Measurements from ENCODE around the gene SERPINA4.

Gene SERPINA4

DNA sequence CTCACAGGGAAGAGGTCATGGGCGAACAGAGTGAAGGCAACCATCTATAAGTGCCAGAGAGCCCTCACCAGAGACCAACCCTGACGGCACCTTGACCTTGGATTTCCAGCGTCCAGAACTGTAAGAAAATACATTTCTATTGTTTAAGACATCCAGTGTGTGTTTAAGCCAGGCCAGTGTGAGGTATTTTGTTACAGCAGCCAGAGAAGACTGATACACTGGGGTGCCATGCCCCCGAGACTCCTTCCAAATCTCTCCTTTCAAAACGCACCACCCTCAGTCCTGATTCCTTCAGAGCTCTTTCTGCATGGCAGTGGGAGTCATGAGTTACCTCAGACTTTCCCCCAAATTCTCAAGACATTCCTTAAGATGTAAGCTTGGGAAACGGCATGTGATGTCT, 17.5 kb downstream of the SERPINA4 start (continued):
- TF ChIP-seq SNAI2 (CRISPR knock-in tag; IDR thresholded peaks at IDR 0.05) (no peak), RARB (CRISPR knock-in tag; IDR thresholded peaks at IDR 0.05) (no peak), GLIS3 (CRISPR knock-in tag; IDR thresholded peaks at IDR 0.05) (no peak)
- TF ChIP-seq, protein P1, sequence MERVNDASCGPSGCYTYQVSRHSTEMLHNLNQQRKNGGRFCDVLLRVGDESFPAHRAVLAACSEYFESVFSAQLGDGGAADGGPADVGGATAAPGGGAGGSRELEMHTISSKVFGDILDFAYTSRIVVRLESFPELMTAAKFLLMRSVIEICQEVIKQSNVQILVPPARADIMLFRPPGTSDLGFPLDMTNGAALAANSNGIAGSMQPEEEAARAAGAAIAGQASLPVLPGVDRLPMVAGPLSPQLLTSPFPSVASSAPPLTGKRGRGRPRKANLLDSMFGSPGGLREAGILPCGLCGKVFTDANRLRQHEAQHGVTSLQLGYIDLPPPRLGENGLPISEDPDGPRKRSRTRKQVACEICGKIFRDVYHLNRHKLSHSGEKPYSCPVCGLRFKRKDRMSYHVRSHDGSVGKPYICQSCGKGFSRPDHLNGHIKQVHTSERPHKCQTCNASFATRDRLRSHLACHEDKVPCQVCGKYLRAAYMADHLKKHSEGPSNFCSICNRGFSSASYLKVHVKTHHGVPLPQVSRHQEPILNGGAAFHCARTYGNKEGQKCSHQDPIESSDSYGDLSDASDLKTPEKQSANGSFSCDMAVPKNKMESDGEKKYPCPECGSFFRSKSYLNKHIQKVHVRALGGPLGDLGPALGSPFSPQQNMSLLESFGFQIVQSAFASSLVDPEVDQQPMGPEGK (CRISPR knock-in tag; IDR thresholded peaks at IDR 0.05; ENCODE audit: borderline replicate concordance), result no peak

DNA sequence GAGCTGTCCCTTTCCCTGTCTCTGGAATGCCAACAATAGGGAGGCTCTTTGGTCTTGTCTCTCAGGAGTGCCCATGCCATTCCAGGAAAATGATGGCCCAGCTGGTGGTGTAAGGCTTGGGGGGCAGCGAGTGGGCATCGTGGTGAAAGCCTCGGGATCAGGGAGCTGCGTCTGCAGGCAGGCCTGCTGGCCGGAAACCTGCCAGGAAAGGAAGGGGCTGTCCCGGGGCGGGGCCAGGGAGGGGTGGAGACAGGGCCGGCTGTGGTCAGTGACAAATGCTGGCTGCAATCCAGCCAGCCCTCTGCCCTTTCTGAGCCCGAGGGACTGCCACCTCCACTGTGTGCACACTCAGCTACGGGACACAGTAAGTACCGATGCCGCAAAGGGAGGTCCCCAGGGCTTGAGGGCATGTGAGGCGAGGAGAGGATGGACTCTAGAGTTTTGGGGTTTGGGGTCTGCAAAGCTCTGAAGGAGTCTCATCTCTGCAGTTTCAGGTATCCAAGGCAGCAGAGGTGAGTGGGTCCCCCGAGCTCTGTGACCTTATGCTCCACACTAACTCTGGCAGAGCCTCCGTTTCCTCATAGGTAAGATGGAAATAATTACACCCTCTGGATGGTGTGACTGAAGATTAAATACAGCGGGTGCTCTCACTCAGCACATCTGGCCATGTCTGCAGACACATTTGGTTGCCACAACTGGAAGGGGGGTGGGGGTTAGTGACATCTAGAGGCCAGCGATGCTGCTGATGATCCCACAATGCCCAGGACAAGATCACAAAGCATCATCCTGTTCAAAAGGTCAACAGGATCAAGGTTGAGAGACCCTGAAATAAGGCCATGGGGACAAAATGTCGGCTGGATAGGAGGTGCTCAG, 20.1 kb downstream of the SERPINA4 start, which contains the start of gene SERPINA5:
SERPINA5 (plus strand) TSS at position 300 of the 873 bp plus-strand sequence. CDS start 5,937 bp downstream, outside the sequence.
- peak; percentile 33; the same call in 1 of the 3 replicates for ATAC-seq
- TF ChIP-seq OSR1 (CRISPR knock-in tag; IDR thresholded peaks at IDR 0.05), result no peak
- TF ChIP-seq ZFP3 (CRISPR knock-in tag; IDR thresholded peaks at IDR 0.05), result no peak
- no peak for TF ChIP-seq ZNF565 (CRISPR knock-in tag; conservative IDR thresholded peaks at IDR 0.05; ENCODE audit: low read depth)
- TF ChIP-seq, protein P1 (CRISPR knock-in tag; IDR thresholded peaks at IDR 0.05; ENCODE audit: borderline replicate concordance), result no peak
- TF ChIP-seq ZNF70 (CRISPR knock-in tag; IDR thresholded peaks at IDR 0.05), result no peak
- TF ChIP-seq, protein P2, sequence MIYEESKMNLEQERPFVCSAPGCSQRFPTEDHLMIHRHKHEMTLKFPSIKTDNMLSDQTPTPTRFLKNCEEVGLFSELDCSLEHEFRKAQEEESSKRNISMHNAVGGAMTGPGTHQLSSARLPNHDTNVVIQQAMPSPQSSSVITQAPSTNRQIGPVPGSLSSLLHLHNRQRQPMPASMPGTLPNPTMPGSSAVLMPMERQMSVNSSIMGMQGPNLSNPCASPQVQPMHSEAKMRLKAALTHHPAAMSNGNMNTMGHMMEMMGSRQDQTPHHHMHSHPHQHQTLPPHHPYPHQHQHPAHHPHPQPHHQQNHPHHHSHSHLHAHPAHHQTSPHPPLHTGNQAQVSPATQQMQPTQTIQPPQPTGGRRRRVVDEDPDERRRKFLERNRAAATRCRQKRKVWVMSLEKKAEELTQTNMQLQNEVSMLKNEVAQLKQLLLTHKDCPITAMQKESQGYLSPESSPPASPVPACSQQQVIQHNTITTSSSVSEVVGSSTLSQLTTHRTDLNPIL (CRISPR knock-in tag; IDR thresholded peaks at IDR 0.05; ENCODE audit: low read depth), result no peak
- no peak for TF ChIP-seq PPARA (CRISPR knock-in tag; IDR thresholded peaks at IDR 0.05; ENCODE audit: borderline replicate concordance)
- no peak for TF ChIP-seq CSDC2 (CRISPR knock-in tag; IDR thresholded peaks at IDR 0.05)
- no peak for TF ChIP-seq ARNTL (CRISPR knock-in tag; IDR thresholded peaks at IDR 0.05; ENCODE audit: borderline replicate concordance, low read depth)
- TF ChIP-seq ESRRG (CRISPR knock-in tag; IDR thresholded peaks at IDR 0.05), result no peak
- TF ChIP-seq SNAI2 (CRISPR knock-in tag; IDR thresholded peaks at IDR 0.05), result no peak
- TF ChIP-seq, protein P3, sequence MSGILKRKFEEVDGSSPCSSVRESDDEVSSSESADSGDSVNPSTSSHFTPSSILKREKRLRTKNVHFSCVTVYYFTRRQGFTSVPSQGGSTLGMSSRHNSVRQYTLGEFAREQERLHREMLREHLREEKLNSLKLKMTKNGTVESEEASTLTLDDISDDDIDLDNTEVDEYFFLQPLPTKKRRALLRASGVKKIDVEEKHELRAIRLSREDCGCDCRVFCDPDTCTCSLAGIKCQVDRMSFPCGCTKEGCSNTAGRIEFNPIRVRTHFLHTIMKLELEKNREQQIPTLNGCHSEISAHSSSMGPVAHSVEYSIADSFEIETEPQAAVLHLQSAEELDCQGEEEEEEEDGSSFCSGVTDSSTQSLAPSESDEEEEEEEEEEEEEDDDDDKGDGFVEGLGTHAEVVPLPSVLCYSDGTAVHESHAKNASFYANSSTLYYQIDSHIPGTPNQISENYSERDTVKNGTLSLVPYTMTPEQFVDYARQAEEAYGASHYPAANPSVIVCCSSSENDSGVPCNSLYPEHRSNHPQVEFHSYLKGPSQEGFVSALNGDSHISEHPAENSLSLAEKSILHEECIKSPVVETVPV (CRISPR knock-in tag; IDR thresholded peaks at IDR 0.05), result no peak
- TF ChIP-seq RARB (CRISPR knock-in tag; IDR thresholded peaks at IDR 0.05), result no peak
- no peak for TF ChIP-seq TCF4 (CRISPR knock-in tag; IDR thresholded peaks at IDR 0.05; ENCODE audit: borderline replicate concordance)

DNA sequence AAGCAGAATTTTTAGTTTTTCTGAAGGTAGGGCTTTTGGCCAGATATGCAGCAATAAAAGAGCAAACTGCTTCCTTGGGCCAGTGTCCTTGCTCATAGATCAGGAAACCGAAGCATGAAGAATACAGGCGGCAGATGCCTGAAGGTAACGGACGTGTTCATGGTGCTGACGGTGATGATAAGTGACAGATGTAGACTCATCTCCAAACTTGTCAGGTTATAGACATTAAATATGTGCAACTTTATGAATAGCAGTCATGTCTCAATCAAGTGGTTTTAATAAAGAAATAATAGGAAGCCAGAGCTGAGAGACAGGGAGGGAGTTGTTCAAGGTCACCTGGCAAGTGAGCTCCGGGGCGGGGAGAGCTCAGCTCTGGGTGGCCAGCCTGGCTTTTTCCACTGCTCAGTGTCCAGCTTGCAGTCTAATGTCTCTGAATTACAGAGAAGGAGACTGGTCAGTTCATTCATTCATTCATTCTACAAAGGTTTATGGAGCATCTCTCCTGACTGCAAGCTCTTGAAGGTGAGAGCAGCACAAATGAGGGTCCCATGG, 21.0 kb downstream of the SERPINA4 start:
- ATAC-seq, result no peak
- TF ChIP-seq, protein P4, sequence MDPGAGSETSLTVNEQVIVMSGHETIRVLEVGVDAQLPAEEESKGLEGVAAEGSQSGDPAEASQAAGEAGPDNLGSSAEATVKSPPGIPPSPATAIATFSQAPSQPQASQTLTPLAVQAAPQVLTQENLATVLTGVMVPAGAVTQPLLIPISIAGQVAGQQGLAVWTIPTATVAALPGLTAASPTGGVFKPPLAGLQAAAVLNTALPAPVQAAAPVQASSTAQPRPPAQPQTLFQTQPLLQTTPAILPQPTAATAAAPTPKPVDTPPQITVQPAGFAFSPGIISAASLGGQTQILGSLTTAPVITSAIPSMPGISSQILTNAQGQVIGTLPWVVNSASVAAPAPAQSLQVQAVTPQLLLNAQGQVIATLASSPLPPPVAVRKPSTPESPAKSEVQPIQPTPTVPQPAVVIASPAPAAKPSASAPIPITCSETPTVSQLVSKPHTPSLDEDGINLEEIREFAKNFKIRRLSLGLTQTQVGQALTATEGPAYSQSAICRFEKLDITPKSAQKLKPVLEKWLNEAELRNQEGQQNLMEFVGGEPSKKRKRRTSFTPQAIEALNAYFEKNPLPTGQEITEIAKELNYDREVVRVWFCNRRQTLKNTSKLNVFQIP (CRISPR knock-in tag; IDR thresholded peaks at IDR 0.05; ENCODE audit: borderline replicate concordance, low read depth), result no peak
- TF ChIP-seq, protein P2 (CRISPR knock-in tag; IDR thresholded peaks at IDR 0.05; ENCODE audit: low read depth), result no peak
- TF ChIP-seq BACH2 (CRISPR knock-in tag; IDR thresholded peaks at IDR 0.05; ENCODE audit: borderline replicate concordance) (no peak), ARNTL (CRISPR knock-in tag; IDR thresholded peaks at IDR 0.05; ENCODE audit: borderline replicate concordance, low read depth) (no peak), ZFP30 (CRISPR knock-in tag; IDR thresholded peaks at IDR 0.05) (no peak), ZNF8 (CRISPR knock-in tag; IDR thresholded peaks at IDR 0.05) (no peak), ZC3H10 (CRISPR knock-in tag; IDR thresholded peaks at IDR 0.05) (no peak), PPARA (CRISPR knock-in tag; IDR thresholded peaks at IDR 0.05; ENCODE audit: borderline replicate concordance) (no peak), RARB (CRISPR knock-in tag; IDR thresholded peaks at IDR 0.05) (no peak), ESRRG (CRISPR knock-in tag; IDR thresholded peaks at IDR 0.05) (no peak), TCF4 (CRISPR knock-in tag; IDR thresholded peaks at IDR 0.05; ENCODE audit: borderline replicate concordance) (no peak), CSDC2 (CRISPR knock-in tag; IDR thresholded peaks at IDR 0.05) (no peak), TOX (CRISPR knock-in tag; IDR thresholded peaks at IDR 0.05; ENCODE audit: borderline replicate concordance) (no peak)
- TF ChIP-seq, protein P5, sequence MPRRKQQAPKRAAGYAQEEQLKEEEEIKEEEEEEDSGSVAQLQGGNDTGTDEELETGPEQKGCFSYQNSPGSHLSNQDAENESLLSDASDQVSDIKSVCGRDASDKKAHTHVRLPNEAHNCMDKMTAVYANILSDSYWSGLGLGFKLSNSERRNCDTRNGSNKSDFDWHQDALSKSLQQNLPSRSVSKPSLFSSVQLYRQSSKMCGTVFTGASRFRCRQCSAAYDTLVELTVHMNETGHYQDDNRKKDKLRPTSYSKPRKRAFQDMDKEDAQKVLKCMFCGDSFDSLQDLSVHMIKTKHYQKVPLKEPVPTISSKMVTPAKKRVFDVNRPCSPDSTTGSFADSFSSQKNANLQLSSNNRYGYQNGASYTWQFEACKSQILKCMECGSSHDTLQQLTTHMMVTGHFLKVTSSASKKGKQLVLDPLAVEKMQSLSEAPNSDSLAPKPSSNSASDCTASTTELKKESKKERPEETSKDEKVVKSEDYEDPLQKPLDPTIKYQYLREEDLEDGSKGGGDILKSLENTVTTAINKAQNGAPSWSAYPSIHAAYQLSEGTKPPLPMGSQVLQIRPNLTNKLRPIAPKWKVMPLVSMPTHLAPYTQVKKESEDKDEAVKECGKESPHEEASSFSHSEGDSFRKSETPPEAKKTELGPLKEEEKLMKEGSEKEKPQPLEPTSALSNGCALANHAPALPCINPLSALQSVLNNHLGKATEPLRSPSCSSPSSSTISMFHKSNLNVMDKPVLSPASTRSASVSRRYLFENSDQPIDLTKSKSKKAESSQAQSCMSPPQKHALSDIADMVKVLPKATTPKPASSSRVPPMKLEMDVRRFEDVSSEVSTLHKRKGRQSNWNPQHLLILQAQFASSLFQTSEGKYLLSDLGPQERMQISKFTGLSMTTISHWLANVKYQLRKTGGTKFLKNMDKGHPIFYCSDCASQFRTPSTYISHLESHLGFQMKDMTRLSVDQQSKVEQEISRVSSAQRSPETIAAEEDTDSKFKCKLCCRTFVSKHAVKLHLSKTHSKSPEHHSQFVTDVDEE (CRISPR knock-in tag; IDR thresholded peaks at IDR 0.05), result no peak
